DOHH2 (cell line): ENCODE results near the gene DNAH6.

Source experiments
- H3F3A ChIP-seq: fragments of 200-600 bp; sonication (generic), shearing (Covaris generic); 2 replicates; pipeline ENCODE4 v1.6.0; 2016; ENCODE audit warnings: antibody characterized with exemption, mild to moderate bottlenecking; ENCODE audit not compliant: control insufficient read depth, insufficient read depth
- H3K27ac ChIP-seq: fragments of 200-600 bp; sonication (generic); 2 replicates; pipeline ENCODE4 v1.5.1; 2014; ENCODE audit warnings: low read depth, mild to moderate bottlenecking, low read length, moderate library complexity
- H3K27me3 ChIP-seq: fragments of 200-600 bp; sonication (generic); 2 replicates; pipeline ENCODE4 v1.6.1; 2014; ENCODE audit warnings: mild to moderate bottlenecking, low read length, mixed read lengths; ENCODE audit not compliant: control insufficient read depth
- H3K36me3 ChIP-seq: fragments of 200-600 bp; sonication (generic); 2 replicates; pipeline ENCODE4 v1.6.1; 2014; ENCODE audit warnings: mild to moderate bottlenecking, low read length, moderate library complexity, mixed read lengths; ENCODE audit not compliant: control insufficient read depth
- H3K4me1 ChIP-seq: fragments of 200-600 bp; sonication (generic); 2 replicates; pipeline ENCODE4 v1.6.1; 2014; ENCODE audit warnings: mild to moderate bottlenecking, low read length, mixed read lengths; ENCODE audit not compliant: control insufficient read depth
- H3K4me2 ChIP-seq: fragments of 200-600 bp; sonication (generic); 2 replicates; pipeline ENCODE4 v1.6.0; 2014; ENCODE audit warnings: mild to moderate bottlenecking, low read length, moderate library complexity
- H3K4me3 ChIP-seq: fragments of 200-600 bp; sonication (generic); 2 replicates; pipeline ENCODE4 v1.5.1; 2014; ENCODE audit warnings: mild to moderate bottlenecking, low read length, mixed read lengths
- H3K79me2 ChIP-seq: fragments of 200-600 bp; sonication (generic); 2 replicates; pipeline ENCODE4 v1.6.1; 2014; ENCODE audit warnings: mild to moderate bottlenecking, low read length, mixed read lengths; ENCODE audit not compliant: control insufficient read depth
- H3K9me2 ChIP-seq: fragments of 200-600 bp; sonication (generic); replicated peaks from 2 replicates; pipeline ENCODE4 v1.6.1; 2014; ENCODE audit warnings: mild to moderate bottlenecking, low read length, mixed read lengths; ENCODE audit not compliant: control insufficient read depth
- H3K9me3 ChIP-seq: fragments of 200-600 bp; sonication (generic); 2 replicates; pipeline ENCODE4 v1.6.1; 2014; ENCODE audit warnings: antibody characterized with exemption, low read length, mixed read lengths; ENCODE audit not compliant: control insufficient read depth, insufficient read depth
- H4K20me1 ChIP-seq: fragments of 200-600 bp; sonication (generic); 2 replicates; pipeline ENCODE4 v1.6.0; 2014; ENCODE audit warnings: low read depth, mild to moderate bottlenecking, antibody characterized with exemption, low read length, moderate library complexity; ENCODE audit not compliant: control insufficient read depth, insufficient read depth
- EZH2phosphoT487 ChIP-seq: fragments of 200-600 bp; sonication (generic); IDR thresholded peaks from 2 replicates; pipeline ENCODE4 v1.6.1; 2017; ENCODE audit warnings: borderline replicate concordance, mild to moderate bottlenecking, antibody characterized with exemption, low read length, moderate library complexity, mixed read lengths
- TF ChIP-seq, protein P1 (sequence below): fragments of 200-600 bp; sonication (generic); IDR thresholded peaks from one replicate; pipeline ENCODE4 v1.5.1; 2014; ENCODE audit warnings: antibody characterized with exemption, mild to moderate bottlenecking, low read depth, low read length; ENCODE audit not compliant: poor library complexity, severe bottlenecking

DNAH6 gene

DNA sequence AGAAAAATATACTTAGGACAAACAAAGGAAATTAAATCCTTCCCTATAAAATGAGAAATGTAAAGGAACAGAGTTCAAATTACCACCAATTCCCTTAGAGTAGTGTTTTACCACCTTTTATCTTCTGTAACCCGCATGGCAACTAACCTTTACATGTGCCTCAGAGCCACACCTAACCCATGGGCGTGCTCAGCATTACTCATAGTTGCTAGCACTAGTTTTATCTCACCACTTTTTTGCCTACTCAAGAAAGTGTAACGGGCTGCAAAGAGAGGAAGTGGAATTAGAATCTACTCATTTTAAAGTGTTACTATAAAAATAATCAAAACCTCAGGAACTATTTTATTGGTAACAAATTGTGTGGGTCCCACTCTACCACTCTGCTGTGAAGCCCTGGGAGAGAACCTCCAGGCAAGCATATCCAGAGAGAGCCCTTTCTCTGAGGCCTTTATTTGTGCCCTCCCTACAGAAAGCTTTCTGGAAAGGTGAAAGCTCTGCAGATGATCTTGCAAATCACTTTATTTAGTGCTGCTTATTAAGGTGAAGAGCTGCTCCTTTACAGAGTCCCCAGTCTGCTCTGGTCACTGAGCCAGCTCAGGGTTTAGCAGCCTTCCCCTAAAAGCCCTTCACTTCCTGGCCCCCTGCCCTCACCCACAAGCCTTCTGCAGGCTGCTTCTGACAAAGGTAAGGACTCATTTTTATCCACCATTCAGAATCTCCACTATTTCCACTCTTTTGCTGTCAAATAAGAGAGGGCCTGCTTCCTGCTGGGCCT, 265.8 kb downstream of the DNAH6 start:
- Histone ChIP-seq H3K4me3 (0 out of 2 replicates have a peak overlapping the region, but pooled peaks have one; percentile 15), H3K79me2 (no peaks in the 10 kb centered on the region), H3F3A (no peaks in the 10 kb centered on the region), H3K27me3 (no peaks in the 10 kb centered on the region), H3K27ac (peak overlapping the region; percentile 49), H3K36me3 (no peaks in the 10 kb centered on the region), H3K9me2 (no peaks in the 10 kb centered on the region), H4K20me1 (no peaks in the 10 kb centered on the region), H3K9me3 (no peaks in the 10 kb centered on the region), H3K4me2 (peak overlapping the region; percentile 32), H3K4me1 (peaks cover 17% of the 10 kb centered on the region)
- TF ChIP-seq, protein P1, sequence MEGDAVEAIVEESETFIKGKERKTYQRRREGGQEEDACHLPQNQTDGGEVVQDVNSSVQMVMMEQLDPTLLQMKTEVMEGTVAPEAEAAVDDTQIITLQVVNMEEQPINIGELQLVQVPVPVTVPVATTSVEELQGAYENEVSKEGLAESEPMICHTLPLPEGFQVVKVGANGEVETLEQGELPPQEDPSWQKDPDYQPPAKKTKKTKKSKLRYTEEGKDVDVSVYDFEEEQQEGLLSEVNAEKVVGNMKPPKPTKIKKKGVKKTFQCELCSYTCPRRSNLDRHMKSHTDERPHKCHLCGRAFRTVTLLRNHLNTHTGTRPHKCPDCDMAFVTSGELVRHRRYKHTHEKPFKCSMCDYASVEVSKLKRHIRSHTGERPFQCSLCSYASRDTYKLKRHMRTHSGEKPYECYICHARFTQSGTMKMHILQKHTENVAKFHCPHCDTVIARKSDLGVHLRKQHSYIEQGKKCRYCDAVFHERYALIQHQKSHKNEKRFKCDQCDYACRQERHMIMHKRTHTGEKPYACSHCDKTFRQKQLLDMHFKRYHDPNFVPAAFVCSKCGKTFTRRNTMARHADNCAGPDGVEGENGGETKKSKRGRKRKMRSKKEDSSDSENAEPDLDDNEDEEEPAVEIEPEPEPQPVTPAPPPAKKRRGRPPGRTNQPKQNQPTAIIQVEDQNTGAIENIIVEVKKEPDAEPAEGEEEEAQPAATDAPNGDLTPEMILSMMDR: no peak
- no peak for TF ChIP-seq EZH2phosphoT487

DNA sequence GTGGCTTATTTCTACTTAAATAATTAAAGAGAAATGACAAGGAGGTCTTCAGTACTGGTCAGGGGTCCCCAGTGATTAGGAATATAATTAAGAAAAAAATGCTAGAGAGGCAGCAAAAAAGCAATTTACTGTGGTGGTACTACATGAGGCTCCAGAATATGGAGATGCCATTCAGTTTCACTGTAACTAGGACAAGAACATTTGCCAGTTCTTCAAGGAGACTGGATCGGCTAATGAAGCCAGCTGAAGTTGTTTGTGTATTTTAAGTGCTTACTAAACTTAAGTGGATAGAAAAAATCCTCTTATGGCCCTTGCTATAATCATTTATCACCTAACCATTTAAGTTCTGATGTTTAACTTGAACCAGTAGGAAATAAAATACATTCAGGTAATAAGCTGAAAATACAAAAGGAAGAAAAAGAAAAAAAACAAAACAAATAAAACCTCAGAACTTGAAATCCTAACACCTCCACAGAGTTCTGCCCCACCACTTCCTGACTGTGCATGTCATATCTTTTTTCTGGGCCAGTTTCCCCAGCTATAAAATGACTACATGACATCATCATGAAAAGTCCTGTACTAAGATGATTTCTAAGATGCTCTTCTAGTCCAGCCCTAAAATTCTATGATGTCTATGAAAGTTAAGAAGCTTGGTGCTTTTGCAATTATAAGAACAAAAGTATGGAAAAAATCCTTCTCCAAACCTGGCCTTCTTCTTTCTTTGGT, 266.6 kb downstream of the DNAH6 start:
- Histone ChIP-seq H3K36me3 (no peaks in the 10 kb centered on the region), H3K27me3 (no peaks in the 10 kb centered on the region), H3K9me2 (no peaks in the 10 kb centered on the region), H3K9me3 (no peaks in the 10 kb centered on the region), H3K27ac (peak overlapping the region; percentile 49), H3F3A (no peaks in the 10 kb centered on the region), H3K4me1 (peaks cover 17% of the 10 kb centered on the region), H3K79me2 (no peaks in the 10 kb centered on the region), H4K20me1 (no peaks in the 10 kb centered on the region), H3K4me2 (peak overlapping the region; percentile 32), H3K4me3 (0 out of 2 replicates have a peak overlapping the region, but pooled peaks have one; percentile 15)
- no peak for TF ChIP-seq EZH2phosphoT487
- TF ChIP-seq, protein P1: no peak

DNA sequence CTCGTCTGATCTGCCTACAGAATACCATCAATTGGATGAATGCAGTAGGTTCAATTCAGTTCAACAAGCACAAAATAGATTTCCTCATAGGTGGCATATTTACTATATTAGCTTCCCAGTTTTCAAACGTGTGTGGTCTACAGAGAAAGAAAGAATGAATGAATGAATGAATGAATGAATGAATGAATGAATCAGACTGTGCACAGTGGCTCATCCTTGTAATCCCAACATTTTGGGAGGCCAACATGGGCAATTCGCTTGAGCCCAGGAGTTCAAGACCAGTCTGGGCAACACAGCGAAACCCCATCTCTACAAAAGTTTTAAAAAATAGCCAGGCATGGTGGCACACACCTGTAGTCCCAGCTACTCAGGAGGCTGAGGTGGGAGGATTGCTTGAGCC, 269.7 kb downstream of the DNAH6 start:
- H3F3A ChIP-seq: no peaks in the 10 kb centered on the region
- no peak overlapping the region for H3K4me3 ChIP-seq
- no peak overlapping the region for H3K27ac ChIP-seq
- H3K4me1 ChIP-seq: peaks cover 17% of the 10 kb centered on the region
- no peaks in the 10 kb centered on the region for H3K79me2 ChIP-seq
- no peak overlapping the region for H3K4me2 ChIP-seq
- TF ChIP-seq, protein P1: no peak
- H3K9me3 ChIP-seq: no peaks in the 10 kb centered on the region
- H3K36me3 ChIP-seq: no peaks in the 10 kb centered on the region
- H3K9me2 ChIP-seq: no peaks in the 10 kb centered on the region
- no peaks in the 10 kb centered on the region for H4K20me1 ChIP-seq
- H3K27me3 ChIP-seq: no peaks in the 10 kb centered on the region
